SK-N-SH treated with all-trans-retinoic acid at 6 μM for 48 hours (cell line): Measurements from ENCODE around the gene ATRX.
"Not testable (repeated sequence)": the region's sequence is repeated elsewhere in the genome, so short reads cannot be mapped to it uniquely, and the experiment has no call there.

ENCODE experiments used
- ARNTL ChIP-seq: fragments of 450-650 bp; formaldehyde crosslinking; IDR thresholded peaks from 2 replicates; pipeline ENCODE4 v1.5.0; 2020; ENCODE audit warnings: low read depth, mild to moderate bottlenecking, moderate library complexity, borderline replicate concordance
- CSDC2 ChIP-seq: fragments of 250-450 bp; sonication (Bioruptor Pico); IDR thresholded peaks from 2 replicates; pipeline ENCODE4 v1.5.0; 2020; ENCODE audit warnings: mild to moderate bottlenecking, moderate library complexity
- ISL1 ChIP-seq: fragments of 250-450 bp; sonication (Bioruptor Pico); IDR thresholded peaks from 2 replicates; pipeline ENCODE4 v2.1.2; 2022; ENCODE audit warnings: mild to moderate bottlenecking, moderate library complexity
- OSR1 ChIP-seq: fragments of 250-450 bp; sonication (Bioruptor Pico); IDR thresholded peaks from 2 replicates; pipeline ENCODE4 v1.8.0; 2022; ENCODE audit warnings: moderate library complexity, mild to moderate bottlenecking, inconsistent platforms
- PATZ1 ChIP-seq: fragments of 250-450 bp; sonication (Bioruptor Pico); IDR thresholded peaks from 2 replicates; pipeline ENCODE4 v1.8.0; 2020; ENCODE audit warnings: mild to moderate bottlenecking, moderate library complexity, borderline replicate concordance
- TOX ChIP-seq: fragments of 250-450 bp; sonication (Bioruptor Pico); IDR thresholded peaks from 2 replicates; pipeline ENCODE4 v1.8.0; 2021; ENCODE audit warnings: mild to moderate bottlenecking, moderate library complexity, borderline replicate concordance
- ZFP30 ChIP-seq: fragments of 450-650 bp; formaldehyde crosslinking; IDR thresholded peaks from 2 replicates; pipeline ENCODE4 v1.5.0; 2022; ENCODE audit warnings: mild to moderate bottlenecking, moderate library complexity
- ZNF565 ChIP-seq: fragments of 450-650 bp; formaldehyde crosslinking; conservative IDR thresholded peaks from 2 replicates; pipeline ENCODE4 v1.5.0; 2020; ENCODE audit warnings: low read depth, mild to moderate bottlenecking, moderate library complexity
- TF ChIP-seq, protein P1 (sequence below): fragments of 250-450 bp; sonication (Bioruptor Pico); IDR thresholded peaks from 2 replicates; pipeline ENCODE4 v1.8.0; 2021; ENCODE audit warnings: low read depth, mild to moderate bottlenecking, moderate library complexity, borderline replicate concordance
- TF ChIP-seq, protein P2 (sequence below): fragments of 250-450 bp; sonication (Bioruptor Pico); IDR thresholded peaks from 2 replicates; pipeline ENCODE4 v1.5.1; 2020; ENCODE audit warnings: low read depth, mild to moderate bottlenecking, moderate library complexity
- TF ChIP-seq, protein P3 (sequence below): fragments of 250-450 bp; sonication (Bioruptor Pico); IDR thresholded peaks from 2 replicates; pipeline ENCODE4 v1.5.1; 2021; ENCODE audit warnings: mild to moderate bottlenecking, moderate library complexity

- TF ChIP-seq, protein P1, sequence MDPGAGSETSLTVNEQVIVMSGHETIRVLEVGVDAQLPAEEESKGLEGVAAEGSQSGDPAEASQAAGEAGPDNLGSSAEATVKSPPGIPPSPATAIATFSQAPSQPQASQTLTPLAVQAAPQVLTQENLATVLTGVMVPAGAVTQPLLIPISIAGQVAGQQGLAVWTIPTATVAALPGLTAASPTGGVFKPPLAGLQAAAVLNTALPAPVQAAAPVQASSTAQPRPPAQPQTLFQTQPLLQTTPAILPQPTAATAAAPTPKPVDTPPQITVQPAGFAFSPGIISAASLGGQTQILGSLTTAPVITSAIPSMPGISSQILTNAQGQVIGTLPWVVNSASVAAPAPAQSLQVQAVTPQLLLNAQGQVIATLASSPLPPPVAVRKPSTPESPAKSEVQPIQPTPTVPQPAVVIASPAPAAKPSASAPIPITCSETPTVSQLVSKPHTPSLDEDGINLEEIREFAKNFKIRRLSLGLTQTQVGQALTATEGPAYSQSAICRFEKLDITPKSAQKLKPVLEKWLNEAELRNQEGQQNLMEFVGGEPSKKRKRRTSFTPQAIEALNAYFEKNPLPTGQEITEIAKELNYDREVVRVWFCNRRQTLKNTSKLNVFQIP (CRISPR knock-in tag) = not testable (repeated sequence)
- TF ChIP-seq, protein P2, sequence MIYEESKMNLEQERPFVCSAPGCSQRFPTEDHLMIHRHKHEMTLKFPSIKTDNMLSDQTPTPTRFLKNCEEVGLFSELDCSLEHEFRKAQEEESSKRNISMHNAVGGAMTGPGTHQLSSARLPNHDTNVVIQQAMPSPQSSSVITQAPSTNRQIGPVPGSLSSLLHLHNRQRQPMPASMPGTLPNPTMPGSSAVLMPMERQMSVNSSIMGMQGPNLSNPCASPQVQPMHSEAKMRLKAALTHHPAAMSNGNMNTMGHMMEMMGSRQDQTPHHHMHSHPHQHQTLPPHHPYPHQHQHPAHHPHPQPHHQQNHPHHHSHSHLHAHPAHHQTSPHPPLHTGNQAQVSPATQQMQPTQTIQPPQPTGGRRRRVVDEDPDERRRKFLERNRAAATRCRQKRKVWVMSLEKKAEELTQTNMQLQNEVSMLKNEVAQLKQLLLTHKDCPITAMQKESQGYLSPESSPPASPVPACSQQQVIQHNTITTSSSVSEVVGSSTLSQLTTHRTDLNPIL (CRISPR knock-in tag) = not testable (repeated sequence)
- not testable (repeated sequence) for TF ChIP-seq ARNTL (CRISPR knock-in tag); PATZ1 (CRISPR knock-in tag); ISL1 (CRISPR knock-in tag); ZFP30 (CRISPR knock-in tag); TOX (CRISPR knock-in tag); CSDC2 (CRISPR knock-in tag); ZNF565; OSR1 (CRISPR knock-in tag)
- TF ChIP-seq, protein P3, sequence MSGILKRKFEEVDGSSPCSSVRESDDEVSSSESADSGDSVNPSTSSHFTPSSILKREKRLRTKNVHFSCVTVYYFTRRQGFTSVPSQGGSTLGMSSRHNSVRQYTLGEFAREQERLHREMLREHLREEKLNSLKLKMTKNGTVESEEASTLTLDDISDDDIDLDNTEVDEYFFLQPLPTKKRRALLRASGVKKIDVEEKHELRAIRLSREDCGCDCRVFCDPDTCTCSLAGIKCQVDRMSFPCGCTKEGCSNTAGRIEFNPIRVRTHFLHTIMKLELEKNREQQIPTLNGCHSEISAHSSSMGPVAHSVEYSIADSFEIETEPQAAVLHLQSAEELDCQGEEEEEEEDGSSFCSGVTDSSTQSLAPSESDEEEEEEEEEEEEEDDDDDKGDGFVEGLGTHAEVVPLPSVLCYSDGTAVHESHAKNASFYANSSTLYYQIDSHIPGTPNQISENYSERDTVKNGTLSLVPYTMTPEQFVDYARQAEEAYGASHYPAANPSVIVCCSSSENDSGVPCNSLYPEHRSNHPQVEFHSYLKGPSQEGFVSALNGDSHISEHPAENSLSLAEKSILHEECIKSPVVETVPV (CRISPR knock-in tag) = not testable (repeated sequence)
Observed at GRCh38 chrX:77831544-77831943, 45.5 kb upstream of the ATRX start.
